Measurements from ENCODE around the gene MAD1L1.

DNA sequence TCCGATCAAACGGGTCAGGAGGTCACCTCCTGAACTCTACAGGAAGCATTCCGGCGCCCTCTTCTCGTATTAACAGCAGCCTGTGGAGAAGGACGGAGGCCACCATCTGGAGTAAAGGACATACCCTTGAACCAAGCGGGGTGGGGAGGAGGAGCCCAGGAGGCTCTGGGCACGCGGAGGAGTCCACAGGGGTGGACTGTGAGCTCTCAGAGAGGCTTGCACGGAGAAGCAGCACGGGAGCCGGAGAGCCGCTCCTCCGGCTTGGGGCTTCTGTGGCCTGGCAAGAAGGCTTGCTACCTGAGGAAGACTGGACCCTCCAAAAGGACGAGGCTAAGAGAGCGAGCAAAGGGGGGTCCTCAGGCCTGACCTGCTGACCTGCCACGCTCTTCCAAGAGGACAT is 77.9 kb downstream of the MAD1L1 start:
- TF ChIP-seq EZH2 (IDR thresholded peaks at IDR 0.05; ENCODE audit: low read length, missing control alignments): no peak
- TF ChIP-seq, protein P1, sequence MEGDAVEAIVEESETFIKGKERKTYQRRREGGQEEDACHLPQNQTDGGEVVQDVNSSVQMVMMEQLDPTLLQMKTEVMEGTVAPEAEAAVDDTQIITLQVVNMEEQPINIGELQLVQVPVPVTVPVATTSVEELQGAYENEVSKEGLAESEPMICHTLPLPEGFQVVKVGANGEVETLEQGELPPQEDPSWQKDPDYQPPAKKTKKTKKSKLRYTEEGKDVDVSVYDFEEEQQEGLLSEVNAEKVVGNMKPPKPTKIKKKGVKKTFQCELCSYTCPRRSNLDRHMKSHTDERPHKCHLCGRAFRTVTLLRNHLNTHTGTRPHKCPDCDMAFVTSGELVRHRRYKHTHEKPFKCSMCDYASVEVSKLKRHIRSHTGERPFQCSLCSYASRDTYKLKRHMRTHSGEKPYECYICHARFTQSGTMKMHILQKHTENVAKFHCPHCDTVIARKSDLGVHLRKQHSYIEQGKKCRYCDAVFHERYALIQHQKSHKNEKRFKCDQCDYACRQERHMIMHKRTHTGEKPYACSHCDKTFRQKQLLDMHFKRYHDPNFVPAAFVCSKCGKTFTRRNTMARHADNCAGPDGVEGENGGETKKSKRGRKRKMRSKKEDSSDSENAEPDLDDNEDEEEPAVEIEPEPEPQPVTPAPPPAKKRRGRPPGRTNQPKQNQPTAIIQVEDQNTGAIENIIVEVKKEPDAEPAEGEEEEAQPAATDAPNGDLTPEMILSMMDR (conservative IDR thresholded peaks at IDR 0.05 in 1 of 2, IDR thresholded peaks at IDR 0.05 in 1 of 2; ENCODE audit: low read depth in 1 of 2, low read length in 2 of 2): no peak

Measured in fibroblast of lung (primary cell).